WTC11 (cell line): ENCODE measurements around the gene PAK5. TPM values are rescaled to one million over a fixed set of nuclear protein-coding genes. Genes with fewer than 3 reads are reported as not detected.

Source experiments
- ATAC-seq: fragments of 200-7000 bp; cut with Tn5 transposase; 2 replicates; pipeline ENCODE4 v1.10.0; 2021; ENCODE audit warnings: mild to moderate bottlenecking, moderate library complexity
- CTCF ChIA-PET: fragments of 300-600 bp; sonication (Branson Sonifier 250); formaldehyde crosslinking; loops from one replicate; lab custom pipeline; 2021; ENCODE audit warnings: antibody characterized with exemption; lab: Charles Lee
- POLR2A ChIA-PET: fragments of 350-600 bp; sonication (Branson Sonifier 250); formaldehyde crosslinking; loops from one replicate; lab custom pipeline; 2021; ENCODE audit warnings: antibody characterized with exemption; lab: Charles Lee
- DNase-seq: peaks from one replicate; pipeline ENCODE4 v3.0.0; 2021; ENCODE audit warnings: low spot score
- H3K27ac Mint-ChIP-seq: 2 replicates; pipeline ENCODE4 v1.8.0; 2021; ENCODE audit warnings: mixed read lengths
- H3K27me3 Mint-ChIP-seq: 2 replicates; pipeline ENCODE4 v1.8.0; 2021; ENCODE audit warnings: low read depth, mild to moderate bottlenecking, moderate library complexity, mixed read lengths
- H3K36me3 Mint-ChIP-seq: 2 replicates; pipeline ENCODE4 v1.8.0; 2021; ENCODE audit warnings: mixed read lengths
- H3K4me1 Mint-ChIP-seq: 2 replicates; pipeline ENCODE4 v1.8.0; 2022; ENCODE audit warnings: mixed read lengths
- H3K4me3 Mint-ChIP-seq: 2 replicates; pipeline ENCODE4 v1.8.0; 2021; ENCODE audit warnings: mild to moderate bottlenecking, moderate library complexity, mixed read lengths
- H3K9me3 Mint-ChIP-seq: 2 replicates; pipeline ENCODE4 v1.8.0; 2021; ENCODE audit warnings: mixed read lengths
- ATF1 ChIP-seq: sonication (generic); formaldehyde crosslinking; IDR thresholded peaks from 2 replicates; pipeline ENCODE4 v1.8.1; 2023; ENCODE audit warnings: mild to moderate bottlenecking, moderate library complexity, missing genetic modification reagents
- CREB1 ChIP-seq: sonication (generic); formaldehyde crosslinking; IDR thresholded peaks from 2 replicates; pipeline ENCODE4 v1.8.0; 2023; ENCODE audit warnings: mild to moderate bottlenecking, missing genetic modification reagents
- JUN ChIP-seq: sonication (generic); formaldehyde crosslinking; IDR thresholded peaks from 2 replicates; pipeline ENCODE4 v1.8.0; 2023; ENCODE audit warnings: mild to moderate bottlenecking, missing genetic modification reagents
- MXD4 ChIP-seq: fragments of 250-450 bp; sonication (Bioruptor Pico); IDR thresholded peaks from 2 replicates; pipeline ENCODE4 v1.8.0; 2021; ENCODE audit warnings: mild to moderate bottlenecking, moderate library complexity, borderline replicate concordance
- NR2C2 ChIP-seq: sonication (generic); formaldehyde crosslinking; IDR thresholded peaks from 2 replicates; pipeline ENCODE4 v1.8.0; 2022; ENCODE audit warnings: mild to moderate bottlenecking, missing genetic modification reagents
- NR3C1 ChIP-seq: sonication (generic); formaldehyde crosslinking; conservative IDR thresholded peaks from 2 replicates; pipeline ENCODE4 v1.8.1; 2023; ENCODE audit warnings: low read depth, mild to moderate bottlenecking, missing genetic modification reagents
- TCF7 ChIP-seq: sonication (generic); formaldehyde crosslinking; IDR thresholded peaks from 2 replicates; pipeline ENCODE4 v1.8.0; 2022; ENCODE audit warnings: mild to moderate bottlenecking, low read depth, missing genetic modification reagents, moderate library complexity
- TEAD1 ChIP-seq: sonication (generic); formaldehyde crosslinking; IDR thresholded peaks from 2 replicates; pipeline ENCODE4 v1.8.0; 2022; ENCODE audit warnings: mild to moderate bottlenecking, missing genetic modification reagents
- ZNF396 ChIP-seq: fragments of 250-450 bp; sonication (Bioruptor Pico); IDR thresholded peaks from 2 replicates; pipeline ENCODE4 v1.8.0; 2021; ENCODE audit warnings: mild to moderate bottlenecking, moderate library complexity, borderline replicate concordance
- ZNF416 ChIP-seq: fragments of 250-450 bp; sonication (Bioruptor Pico); IDR thresholded peaks from 2 replicates; pipeline ENCODE4 v1.9.0; 2021; ENCODE audit warnings: mild to moderate bottlenecking, inconsistent platforms
- ZNF423 ChIP-seq: fragments of 250-450 bp; sonication (Bioruptor Pico); IDR thresholded peaks from 2 replicates; pipeline ENCODE4 v2.1.2; 2022; ENCODE audit warnings: mild to moderate bottlenecking, moderate library complexity
- total RNA-seq: library from RNA; stranded (reverse); gene quantifications from 3 replicates; pipeline ENCODE4 v1.2.3, GENCODE V29; 2021
- TF ChIP-seq, protein P1 (sequence below): sonication (generic); formaldehyde crosslinking; conservative IDR thresholded peaks from 2 replicates; pipeline ENCODE4 v1.8.1; 2022; ENCODE audit warnings: mild to moderate bottlenecking, missing genetic modification reagents
- TF ChIP-seq, protein P2 (sequence below): sonication (generic); formaldehyde crosslinking; IDR thresholded peaks from 2 replicates; pipeline ENCODE4 v1.8.1; 2023; ENCODE audit warnings: mild to moderate bottlenecking, missing genetic modification reagents, moderate library complexity
- TF ChIP-seq, protein P3 (sequence below): sonication (generic); formaldehyde crosslinking; IDR thresholded peaks from 2 replicates; pipeline ENCODE4 v1.8.0; 2022; ENCODE audit warnings: mild to moderate bottlenecking, missing genetic modification reagents
- TF ChIP-seq, protein P4 (sequence below): sonication (generic); formaldehyde crosslinking; IDR thresholded peaks from 2 replicates; pipeline ENCODE4 v1.8.1; 2022; ENCODE audit warnings: mild to moderate bottlenecking, missing genetic modification reagents, moderate library complexity, borderline replicate concordance
- TF ChIP-seq, protein P5 (sequence below): sonication (generic); formaldehyde crosslinking; IDR thresholded peaks from 2 replicates; pipeline ENCODE4 v1.8.0; 2023; ENCODE audit warnings: missing genetic modification reagents
- TF ChIP-seq, protein P6 (sequence below): sonication (generic); formaldehyde crosslinking; IDR thresholded peaks from 2 replicates; pipeline ENCODE4 v1.8.0; 2022; ENCODE audit warnings: mild to moderate bottlenecking, missing genetic modification reagents
- TF ChIP-seq, protein P7 (sequence below): fragments of 250-450 bp; sonication (Bioruptor Pico); IDR thresholded peaks from 2 replicates; pipeline ENCODE4 v1.9.0; 2021; ENCODE audit warnings: mild to moderate bottlenecking
- TF ChIP-seq, protein P8 (sequence below): sonication (generic); formaldehyde crosslinking; IDR thresholded peaks from 2 replicates; pipeline ENCODE4 v1.8.0; 2022; ENCODE audit warnings: missing genetic modification reagents

Gene PAK5
- total RNA-seq, 1 experiment from 2014 or later: 0.31 TPM

DNA sequence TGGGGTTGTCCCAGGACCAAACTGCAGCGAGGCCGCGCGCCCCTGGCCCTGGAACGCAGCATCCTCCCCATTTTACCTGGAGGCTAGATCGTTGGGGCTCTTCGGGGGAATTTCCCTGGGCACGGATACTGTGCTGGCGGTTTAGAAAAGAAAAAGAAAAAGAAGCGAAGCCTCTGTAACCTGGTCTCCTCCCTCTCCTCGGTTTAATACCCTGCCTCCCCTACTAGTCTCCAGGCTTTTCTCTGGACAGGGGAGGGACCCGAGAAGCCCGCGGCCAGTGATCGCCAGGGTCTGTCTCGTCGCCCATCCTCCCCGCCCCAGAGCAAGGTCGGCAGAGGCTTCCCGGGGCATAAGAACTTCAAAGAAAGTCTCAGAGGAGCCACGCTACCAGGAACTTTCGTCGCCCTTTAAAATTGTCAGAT lies 330.6 kb downstream of the PAK5 start:
- ATAC-seq (peak; percentile 39), DNase-seq (peak; percentile 36)
- H3K4me3 Mint-ChIP-seq: peak overlapping the region; percentile 66
- POLR2A ChIA-PET: no interaction called here
- CTCF ChIA-PET: interaction anchor here (1.5 to 1.6 kb wide), 2 partner anchors 10 to 40 kb away, joined by 4 read pairs; no protein-coding TSS in a partner anchor
- no peak overlapping the region for H3K27ac Mint-ChIP-seq
- H3K36me3 Mint-ChIP-seq: no peaks in the 10 kb centered on the region
- H3K4me1 Mint-ChIP-seq: peaks cover 33% of the 10 kb centered on the region
- H3K9me3 Mint-ChIP-seq: no peaks in the 10 kb centered on the region
- peaks cover 98% of the 10 kb centered on the region for H3K27me3 Mint-ChIP-seq
- no peak for TF ChIP-seq ZNF396 (CRISPR knock-in tag)
- TF ChIP-seq MXD4 (CRISPR knock-in tag): no peak
- TF ChIP-seq NR3C1 (CRISPR knock-in tag): no peak
- no peak for TF ChIP-seq NR2C2 (CRISPR knock-in tag)
- TF ChIP-seq, protein P1, sequence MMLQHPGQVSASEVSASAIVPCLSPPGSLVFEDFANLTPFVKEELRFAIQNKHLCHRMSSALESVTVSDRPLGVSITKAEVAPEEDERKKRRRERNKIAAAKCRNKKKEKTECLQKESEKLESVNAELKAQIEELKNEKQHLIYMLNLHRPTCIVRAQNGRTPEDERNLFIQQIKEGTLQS (CRISPR knock-in tag): no peak
- TF ChIP-seq, protein P2, sequence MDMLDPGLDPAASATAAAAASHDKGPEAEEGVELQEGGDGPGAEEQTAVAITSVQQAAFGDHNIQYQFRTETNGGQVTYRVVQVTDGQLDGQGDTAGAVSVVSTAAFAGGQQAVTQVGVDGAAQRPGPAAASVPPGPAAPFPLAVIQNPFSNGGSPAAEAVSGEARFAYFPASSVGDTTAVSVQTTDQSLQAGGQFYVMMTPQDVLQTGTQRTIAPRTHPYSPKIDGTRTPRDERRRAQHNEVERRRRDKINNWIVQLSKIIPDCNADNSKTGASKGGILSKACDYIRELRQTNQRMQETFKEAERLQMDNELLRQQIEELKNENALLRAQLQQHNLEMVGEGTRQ (CRISPR knock-in tag): no peak
- TF ChIP-seq ATF1 (CRISPR knock-in tag): no peak
- no peak for TF ChIP-seq TEAD1
- TF ChIP-seq, protein P3, sequence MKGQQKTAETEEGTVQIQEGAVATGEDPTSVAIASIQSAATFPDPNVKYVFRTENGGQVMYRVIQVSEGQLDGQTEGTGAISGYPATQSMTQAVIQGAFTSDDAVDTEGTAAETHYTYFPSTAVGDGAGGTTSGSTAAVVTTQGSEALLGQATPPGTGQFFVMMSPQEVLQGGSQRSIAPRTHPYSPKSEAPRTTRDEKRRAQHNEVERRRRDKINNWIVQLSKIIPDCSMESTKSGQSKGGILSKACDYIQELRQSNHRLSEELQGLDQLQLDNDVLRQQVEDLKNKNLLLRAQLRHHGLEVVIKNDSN (CRISPR knock-in tag): no peak
- TF ChIP-seq, protein P4, sequence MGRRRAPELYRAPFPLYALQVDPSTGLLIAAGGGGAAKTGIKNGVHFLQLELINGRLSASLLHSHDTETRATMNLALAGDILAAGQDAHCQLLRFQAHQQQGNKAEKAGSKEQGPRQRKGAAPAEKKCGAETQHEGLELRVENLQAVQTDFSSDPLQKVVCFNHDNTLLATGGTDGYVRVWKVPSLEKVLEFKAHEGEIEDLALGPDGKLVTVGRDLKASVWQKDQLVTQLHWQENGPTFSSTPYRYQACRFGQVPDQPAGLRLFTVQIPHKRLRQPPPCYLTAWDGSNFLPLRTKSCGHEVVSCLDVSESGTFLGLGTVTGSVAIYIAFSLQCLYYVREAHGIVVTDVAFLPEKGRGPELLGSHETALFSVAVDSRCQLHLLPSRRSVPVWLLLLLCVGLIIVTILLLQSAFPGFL (CRISPR knock-in tag): no peak
- TF ChIP-seq, all 79 proteins: peak for 0

DNA sequence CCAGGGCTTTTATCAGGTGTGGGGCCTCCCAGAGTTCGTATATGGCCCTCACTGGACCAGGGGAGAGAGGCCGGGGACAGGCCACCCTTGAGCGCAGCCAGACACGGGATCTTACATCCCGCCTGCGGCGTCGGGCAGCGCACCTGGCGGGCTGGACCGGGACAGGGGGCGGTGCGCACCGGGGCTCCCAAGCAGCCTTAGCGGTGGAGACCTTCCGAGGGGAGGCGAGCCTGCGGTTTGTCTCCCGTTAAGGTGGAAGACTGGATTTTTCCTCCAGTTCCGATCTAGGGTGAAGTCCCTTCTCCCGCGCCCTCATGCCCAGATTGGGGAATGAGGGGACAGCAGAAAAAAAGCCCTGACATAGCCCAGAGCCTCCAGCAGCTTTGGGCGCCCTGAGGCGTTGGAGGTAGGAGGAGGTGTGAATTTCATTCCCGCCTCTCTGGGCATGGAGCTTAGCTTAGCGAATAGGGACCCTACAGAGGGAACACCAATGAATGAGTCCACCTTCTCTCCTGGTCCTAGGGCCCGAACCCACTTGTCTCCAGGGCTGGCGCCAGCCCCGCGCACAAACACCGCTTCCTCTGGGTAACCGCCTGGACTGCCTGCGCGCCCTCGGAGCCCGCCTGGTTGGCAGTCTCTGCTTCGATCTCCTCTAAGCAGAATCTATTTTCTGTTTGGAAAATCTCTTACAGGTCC lies 331.2 kb downstream of the PAK5 start:
- H3K9me3 Mint-ChIP-seq: no peaks in the 10 kb centered on the region
- CTCF ChIA-PET: interaction anchor here (1.1 to 4.6 kb wide), 3 partner anchors 11 to 100 kb away, joined by 4 to 33 read pairs (median 4); no protein-coding TSS in a partner anchor
- no peaks in the 10 kb centered on the region for H3K36me3 Mint-ChIP-seq
- peaks cover 98% of the 10 kb centered on the region for H3K27me3 Mint-ChIP-seq
- DNase-seq (peak; percentile 33), ATAC-seq (peak; percentile 61)
- H3K27ac Mint-ChIP-seq: no peak overlapping the region
- TF ChIP-seq JUN (CRISPR knock-in tag): no peak
- TF ChIP-seq, protein P5, sequence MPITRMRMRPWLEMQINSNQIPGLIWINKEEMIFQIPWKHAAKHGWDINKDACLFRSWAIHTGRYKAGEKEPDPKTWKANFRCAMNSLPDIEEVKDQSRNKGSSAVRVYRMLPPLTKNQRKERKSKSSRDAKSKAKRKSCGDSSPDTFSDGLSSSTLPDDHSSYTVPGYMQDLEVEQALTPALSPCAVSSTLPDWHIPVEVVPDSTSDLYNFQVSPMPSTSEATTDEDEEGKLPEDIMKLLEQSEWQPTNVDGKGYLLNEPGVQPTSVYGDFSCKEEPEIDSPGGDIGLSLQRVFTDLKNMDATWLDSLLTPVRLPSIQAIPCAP (CRISPR knock-in tag): no peak
- no peak for TF ChIP-seq ATF1 (CRISPR knock-in tag)
- TF ChIP-seq ZNF416: no peak
- TF ChIP-seq TCF7 (CRISPR knock-in tag): no peak
- TF ChIP-seq, protein P6, sequence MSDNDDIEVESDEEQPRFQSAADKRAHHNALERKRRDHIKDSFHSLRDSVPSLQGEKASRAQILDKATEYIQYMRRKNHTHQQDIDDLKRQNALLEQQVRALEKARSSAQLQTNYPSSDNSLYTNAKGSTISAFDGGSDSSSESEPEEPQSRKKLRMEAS (CRISPR knock-in tag): peak; percentile 61; the same call in 1 of the 2 replicates
- no peak for TF ChIP-seq CREB1
- TF ChIP-seq, protein P7, sequence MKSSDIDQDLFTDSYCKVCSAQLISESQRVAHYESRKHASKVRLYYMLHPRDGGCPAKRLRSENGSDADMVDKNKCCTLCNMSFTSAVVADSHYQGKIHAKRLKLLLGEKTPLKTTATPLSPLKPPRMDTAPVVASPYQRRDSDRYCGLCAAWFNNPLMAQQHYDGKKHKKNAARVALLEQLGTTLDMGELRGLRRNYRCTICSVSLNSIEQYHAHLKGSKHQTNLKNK (CRISPR knock-in tag): no peak
- TF ChIP-seq, protein P8, sequence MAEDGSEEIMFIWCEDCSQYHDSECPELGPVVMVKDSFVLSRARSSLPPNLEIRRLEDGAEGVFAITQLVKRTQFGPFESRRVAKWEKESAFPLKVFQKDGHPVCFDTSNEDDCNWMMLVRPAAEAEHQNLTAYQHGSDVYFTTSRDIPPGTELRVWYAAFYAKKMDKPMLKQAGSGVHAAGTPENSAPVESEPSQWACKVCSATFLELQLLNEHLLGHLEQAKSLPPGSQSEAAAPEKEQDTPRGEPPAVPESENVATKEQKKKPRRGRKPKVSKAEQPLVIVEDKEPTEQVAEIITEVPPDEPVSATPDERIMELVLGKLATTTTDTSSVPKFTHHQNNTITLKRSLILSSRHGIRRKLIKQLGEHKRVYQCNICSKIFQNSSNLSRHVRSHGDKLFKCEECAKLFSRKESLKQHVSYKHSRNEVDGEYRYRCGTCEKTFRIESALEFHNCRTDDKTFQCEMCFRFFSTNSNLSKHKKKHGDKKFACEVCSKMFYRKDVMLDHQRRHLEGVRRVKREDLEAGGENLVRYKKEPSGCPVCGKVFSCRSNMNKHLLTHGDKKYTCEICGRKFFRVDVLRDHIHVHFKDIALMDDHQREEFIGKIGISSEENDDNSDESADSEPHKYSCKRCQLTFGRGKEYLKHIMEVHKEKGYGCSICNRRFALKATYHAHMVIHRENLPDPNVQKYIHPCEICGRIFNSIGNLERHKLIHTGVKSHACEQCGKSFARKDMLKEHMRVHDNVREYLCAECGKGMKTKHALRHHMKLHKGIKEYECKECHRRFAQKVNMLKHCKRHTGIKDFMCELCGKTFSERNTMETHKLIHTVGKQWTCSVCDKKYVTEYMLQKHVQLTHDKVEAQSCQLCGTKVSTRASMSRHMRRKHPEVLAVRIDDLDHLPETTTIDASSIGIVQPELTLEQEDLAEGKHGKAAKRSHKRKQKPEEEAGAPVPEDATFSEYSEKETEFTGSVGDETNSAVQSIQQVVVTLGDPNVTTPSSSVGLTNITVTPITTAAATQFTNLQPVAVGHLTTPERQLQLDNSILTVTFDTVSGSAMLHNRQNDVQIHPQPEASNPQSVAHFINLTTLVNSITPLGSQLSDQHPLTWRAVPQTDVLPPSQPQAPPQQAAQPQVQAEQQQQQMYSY (CRISPR knock-in tag): no peak
- peak; percentile 31; the same call in 1 of the 2 replicates for TF ChIP-seq ZNF423 (CRISPR knock-in tag)
- H3K4me1 Mint-ChIP-seq: peaks cover 33% of the 10 kb centered on the region
- POLR2A ChIA-PET: interaction anchor here (0.5 kb wide), 1 partner anchor 69 kb away, joined by 3 read pairs; no protein-coding TSS in a partner anchor
- H3K4me3 Mint-ChIP-seq: peak overlapping the region; percentile 66
